Epidermal melanocyte (primary cell): ENCODE measurements around the gene ARSK.

ENCODE experiments used
- DNase-seq: peaks from one replicate; pipeline ENCODE4 v3.0.0; 2011; ENCODE audit warnings: low spot score; ENCODE audit not compliant: insufficient read length

Gene ARSK, protein sequence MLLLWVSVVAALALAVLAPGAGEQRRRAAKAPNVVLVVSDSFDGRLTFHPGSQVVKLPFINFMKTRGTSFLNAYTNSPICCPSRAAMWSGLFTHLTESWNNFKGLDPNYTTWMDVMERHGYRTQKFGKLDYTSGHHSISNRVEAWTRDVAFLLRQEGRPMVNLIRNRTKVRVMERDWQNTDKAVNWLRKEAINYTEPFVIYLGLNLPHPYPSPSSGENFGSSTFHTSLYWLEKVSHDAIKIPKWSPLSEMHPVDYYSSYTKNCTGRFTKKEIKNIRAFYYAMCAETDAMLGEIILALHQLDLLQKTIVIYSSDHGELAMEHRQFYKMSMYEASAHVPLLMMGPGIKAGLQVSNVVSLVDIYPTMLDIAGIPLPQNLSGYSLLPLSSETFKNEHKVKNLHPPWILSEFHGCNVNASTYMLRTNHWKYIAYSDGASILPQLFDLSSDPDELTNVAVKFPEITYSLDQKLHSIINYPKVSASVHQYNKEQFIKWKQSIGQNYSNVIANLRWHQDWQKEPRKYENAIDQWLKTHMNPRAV

DNA sequence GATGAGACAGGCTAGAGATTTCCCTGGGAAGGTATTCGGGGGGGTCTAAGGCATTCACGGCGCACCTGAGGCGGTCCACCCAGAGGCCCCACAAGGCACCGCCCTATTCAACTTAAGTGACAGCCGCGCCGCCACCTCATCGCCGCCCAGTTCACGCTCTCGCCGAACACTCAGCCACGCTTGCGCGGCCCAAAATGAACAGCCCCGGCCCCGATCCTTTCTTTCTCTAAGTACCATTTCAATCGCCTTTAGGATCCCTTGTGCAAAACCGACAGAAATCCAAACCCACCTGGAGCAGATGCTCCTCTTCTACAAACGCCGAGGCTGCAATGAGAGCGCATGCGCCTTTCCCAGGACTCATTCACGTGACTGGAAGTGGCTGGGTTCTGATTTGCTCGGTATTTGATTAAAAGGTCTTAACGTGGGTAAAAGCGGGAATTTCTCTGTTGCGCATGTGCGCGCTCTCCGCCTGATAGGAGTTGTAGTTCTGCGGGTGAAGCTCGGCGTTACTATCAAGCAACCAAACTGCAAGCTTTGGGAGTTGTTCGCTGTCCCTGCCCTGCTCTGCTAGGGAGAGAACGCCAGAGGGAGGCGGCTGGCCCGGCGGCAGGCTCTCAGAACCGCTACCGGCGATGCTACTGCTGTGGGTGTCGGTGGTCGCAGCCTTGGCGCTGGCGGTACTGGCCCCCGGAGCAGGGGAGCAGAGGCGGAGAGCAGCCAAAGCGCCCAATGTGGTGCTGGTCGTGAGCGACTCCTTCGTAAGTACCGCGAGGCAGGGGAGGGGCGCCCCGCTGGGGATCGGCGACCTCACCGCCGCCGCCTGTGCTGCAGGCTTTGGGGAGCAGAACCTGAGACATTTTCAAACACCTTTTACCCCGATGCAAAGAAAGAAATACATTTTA, at the start of gene ARSK, which contains the start of gene SKIC3:
TSS of gene ARSK (plus strand) at position 455 of the 902 bp plus-strand sequence. CDS start at position 633, 178 bp downstream.
TSS of gene SKIC3 (minus strand) at position 331 of the 902 bp plus-strand sequence. CDS start 7,827 bp downstream, outside the sequence.
- peak; percentile 83 for DNase-seq

DNA sequence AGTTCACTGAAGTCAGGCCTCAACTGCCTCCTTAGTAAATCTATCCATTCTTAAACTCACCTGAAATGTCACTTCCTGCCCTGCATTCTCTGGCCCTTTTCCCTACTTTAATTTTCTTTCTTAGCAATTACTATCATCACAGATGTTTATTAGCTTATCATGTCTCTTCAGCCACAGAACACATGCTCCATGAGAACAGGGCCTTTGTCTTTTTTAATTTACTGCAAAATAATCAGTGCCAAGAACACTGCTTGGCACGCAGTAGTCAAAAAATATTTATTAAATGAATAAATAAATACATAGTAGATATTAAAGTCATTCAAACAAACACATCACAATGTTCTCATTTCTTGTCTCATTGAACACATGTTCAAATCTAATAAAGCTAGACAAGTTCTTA, 46.4 kb upstream of the ARSK start:
- DNase-seq: no peak

DNA sequence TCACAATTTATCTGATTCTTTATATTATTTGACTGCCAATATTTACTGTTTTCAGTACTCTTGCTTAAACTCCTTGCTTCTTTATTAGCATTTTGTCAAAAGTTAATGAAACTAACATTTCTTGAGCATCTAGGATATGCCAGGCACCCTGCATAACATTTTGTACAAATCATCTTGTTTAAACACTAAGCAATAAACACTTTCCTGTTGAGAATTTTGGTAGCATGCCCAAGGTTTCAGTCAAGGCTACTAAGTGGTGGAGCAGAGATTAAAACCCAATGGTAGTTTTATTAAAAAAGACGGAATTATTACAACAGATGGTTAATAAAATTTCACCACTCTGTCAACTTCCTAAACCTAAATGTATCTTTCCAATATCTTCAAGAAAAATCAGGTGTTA, 43.3 kb upstream of the ARSK start:
- DNase-seq: no peak

DNA sequence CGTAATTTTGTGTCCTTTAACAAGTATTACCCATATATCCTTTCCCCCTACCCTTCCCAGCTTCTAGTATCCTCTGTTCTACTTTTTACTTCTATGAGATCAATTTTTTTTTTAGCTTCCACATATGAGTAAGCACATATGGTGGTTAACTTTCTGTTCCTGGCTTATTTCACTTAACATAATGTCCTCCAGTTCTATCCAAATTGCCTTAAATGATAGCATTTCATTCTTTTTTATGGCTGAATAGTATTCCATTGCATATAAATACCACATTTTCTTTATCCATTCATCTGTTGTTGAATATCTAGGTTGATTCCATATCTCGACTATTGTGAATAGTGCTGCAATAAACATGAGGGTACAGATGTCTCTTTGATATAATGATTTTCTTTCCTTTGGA, 36.5 kb upstream of the ARSK start:
- no peak for DNase-seq

DNA sequence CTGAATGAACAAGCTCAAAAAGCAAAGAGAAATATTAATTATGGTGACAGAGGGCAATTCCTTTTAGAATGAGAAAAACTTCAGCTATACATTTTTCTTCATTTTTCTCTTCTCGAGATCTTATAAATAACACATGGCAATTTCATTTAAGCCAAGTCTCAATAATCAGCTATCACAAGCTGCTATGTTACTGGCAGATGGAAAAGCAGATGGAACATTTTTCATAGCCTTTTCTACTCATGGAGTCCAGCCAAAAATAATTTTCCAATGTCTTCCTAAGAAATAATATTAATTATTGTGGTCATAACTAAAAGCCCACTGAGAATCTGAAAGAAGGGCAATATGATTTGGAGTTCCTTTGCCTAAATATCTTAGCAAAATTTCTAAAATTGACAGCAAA, 35.8 kb upstream of the ARSK start:
- no peak for DNase-seq

DNA sequence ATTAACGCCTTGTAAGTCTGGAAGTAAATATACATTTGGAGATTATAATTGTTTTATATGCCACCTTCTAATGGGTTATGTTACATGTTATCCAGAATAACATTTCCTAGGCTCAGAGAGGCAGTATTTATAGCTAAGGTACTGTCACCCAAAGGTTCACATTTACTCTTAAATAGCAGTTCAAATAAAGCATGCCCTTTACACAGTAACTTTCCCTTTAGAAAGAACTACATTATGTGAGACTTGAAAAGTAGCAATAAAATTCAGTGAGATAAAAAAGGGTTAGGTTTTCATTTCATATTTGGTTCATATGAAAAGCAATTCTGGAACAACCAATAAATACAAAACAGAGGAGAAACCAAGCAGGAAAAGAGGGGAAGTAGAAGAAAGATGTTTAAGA, 35.2 kb upstream of the ARSK start:
- DNase-seq: no peak

DNA sequence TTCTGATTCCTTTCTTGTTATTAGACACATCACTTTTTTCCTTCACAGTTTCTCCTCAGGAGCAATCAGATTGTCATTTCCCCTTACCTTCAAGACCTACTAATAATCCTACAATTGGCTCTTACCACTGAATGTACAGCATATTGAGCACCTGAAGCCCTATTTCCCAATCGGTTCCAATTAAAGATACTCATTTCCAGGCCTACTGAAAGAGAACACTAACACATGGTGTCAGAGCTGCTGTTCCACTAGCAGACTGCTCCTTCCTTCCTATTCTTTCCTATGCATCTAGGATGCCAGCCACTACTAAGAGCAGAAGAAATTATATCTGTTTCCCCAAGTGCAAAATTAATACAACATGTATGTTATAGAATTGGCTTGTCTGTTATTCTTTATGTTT, 34.7 kb upstream of the ARSK start:
- no peak for DNase-seq

DNA sequence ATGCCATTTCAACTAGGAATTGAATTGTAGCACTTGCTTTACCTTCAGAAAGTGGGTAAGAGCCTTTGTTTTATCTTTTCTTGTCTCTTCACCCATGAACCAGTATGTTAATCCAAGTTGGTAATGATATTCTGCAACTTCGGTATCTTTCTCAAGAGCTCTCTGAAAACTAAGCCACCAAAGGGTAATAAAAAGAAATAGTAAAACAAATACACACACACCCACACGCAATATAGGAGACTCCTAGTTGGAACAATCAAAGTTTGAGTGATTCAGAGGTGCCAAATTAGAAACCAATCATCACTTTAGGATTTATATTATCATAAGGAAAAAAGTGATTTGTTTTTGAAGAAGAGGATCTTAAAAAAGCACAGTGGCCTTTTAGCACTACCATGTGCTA, 30.5 kb upstream of the ARSK start:
- no peak for DNase-seq

DNA sequence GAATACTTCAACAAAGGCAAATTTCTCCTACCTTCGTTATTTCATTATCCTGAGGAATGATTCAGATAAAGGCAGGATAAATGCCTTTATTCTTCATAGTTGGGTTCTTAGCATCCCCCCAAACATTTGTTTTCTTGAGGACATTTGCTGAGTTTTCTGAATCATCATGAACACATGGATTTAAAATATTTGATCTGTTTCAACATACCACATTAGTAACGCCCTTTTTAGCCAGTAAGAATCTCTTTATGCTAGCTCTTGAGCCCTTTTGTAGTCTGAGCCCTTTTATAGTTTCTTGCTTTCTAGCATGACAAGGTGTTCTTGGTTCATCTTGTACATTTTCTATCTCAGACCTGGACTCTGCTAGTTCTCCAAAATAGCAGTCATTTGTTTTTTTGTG, 28.0 kb upstream of the ARSK start:
- no peak for DNase-seq

DNA sequence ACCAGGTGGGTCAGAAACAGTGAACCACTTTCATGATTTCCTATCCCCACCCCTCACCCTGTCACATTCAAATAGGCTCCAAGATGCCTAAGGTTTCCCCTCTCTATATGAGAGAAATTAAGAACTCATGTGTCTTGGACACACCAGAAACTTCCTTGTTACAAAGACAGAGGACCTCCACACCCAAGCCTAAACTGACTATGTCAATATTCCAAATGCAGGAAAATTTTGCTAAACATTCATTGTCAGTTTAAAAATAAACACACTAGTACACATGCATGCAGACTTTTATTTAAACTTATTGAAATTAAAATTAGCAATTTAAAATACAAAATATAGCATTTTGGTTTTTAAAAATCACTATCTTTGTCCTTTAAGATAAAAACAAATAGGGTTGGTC, 26.3 kb upstream of the ARSK start:
- DNase-seq: no peak

DNA sequence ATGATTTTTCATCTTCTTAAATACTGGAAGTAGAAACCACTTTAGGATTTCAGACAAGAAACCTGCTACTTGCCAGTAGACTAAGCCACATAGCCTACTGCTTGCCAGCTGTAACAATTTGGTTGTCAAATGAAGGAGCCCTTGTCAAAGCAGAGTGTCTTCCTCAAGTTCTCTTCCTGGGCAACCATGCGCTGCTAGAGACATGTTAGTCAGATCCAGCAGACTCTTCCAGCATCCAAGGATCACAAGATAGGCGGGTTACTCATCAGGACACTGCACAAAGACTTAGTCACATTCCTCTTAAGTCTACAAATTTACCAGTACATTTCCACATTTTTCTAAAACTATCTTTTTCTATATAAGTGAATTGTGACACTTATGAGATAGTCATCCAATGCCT, 24.5 kb upstream of the ARSK start:
- DNase-seq: no peak

DNA sequence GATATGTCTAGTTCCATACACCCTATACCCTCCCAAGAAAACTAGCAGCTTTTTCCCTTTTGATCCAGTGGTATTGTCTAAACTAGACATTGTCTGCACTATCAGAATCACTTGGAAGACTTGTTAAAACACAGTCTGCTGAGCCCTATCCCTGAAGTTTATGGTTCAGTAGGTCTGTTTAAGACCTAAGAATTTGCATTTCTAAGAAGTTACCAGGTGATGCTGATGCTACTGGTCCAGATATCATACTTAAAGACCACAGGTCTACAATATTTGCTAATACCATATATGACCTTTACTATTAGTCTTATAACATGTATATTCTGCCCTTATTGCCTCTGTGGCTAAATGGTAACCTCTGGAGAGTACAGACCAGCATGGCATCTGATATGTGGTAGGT, 23.4 kb upstream of the ARSK start:
- no peak for DNase-seq

DNA sequence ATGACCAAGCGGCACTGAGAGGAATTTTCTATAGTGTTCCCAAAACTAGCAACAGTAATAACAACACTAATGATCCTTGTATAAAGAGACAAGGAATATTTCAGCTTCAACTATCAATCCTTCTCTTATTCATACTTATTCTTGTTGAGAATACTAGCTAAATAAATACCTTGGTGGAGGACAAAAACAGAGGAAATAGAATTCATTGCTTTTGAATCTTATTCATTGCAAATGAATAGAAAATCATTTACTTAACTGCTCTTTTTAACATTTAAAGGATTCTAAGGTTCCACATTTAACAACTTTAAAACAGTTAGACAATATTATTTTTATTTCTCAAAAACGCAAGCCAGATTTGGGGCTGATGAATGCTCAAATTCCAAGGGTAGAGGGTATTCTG, 22.5 kb upstream of the ARSK start:
- DNase-seq: no peak

DNA sequence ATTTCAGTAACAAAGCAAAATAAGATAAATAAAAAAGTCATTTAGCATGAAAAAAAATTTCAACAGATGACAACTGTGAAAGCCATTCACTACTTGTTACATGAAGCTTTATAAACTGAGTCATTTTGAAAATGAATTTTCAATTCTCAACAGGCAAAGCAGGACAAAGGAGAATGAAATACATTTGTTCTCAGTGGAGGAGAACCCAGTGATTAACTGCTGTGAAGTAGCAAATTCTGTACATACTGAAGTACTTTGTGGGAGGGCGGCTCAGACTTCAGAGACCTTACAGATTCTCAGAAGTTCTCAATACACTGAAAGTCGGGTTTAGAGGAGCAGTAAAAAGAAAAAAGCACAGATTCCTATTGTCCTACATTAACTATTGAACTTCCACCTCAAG, 21.8 kb upstream of the ARSK start:
- no peak for DNase-seq

DNA sequence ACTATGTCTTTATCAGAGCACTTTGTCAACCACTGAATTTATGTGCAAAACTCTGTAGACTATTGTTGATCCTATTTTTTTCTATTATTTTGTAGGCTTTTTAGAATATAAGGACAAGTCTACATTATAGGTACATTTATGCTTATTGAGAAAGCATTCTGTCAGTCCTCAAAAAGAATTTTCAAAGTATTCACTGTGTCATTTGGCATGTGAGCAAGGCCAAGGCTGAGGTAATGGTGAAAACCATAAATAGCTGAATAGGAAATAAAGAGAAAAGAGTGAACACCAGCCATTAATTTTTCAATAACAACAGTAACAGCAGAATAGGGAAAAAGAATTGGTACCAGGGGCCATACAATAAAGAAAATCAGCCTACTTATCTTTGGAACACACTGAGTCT, 21.1 kb upstream of the ARSK start:
- no peak for DNase-seq

DNA sequence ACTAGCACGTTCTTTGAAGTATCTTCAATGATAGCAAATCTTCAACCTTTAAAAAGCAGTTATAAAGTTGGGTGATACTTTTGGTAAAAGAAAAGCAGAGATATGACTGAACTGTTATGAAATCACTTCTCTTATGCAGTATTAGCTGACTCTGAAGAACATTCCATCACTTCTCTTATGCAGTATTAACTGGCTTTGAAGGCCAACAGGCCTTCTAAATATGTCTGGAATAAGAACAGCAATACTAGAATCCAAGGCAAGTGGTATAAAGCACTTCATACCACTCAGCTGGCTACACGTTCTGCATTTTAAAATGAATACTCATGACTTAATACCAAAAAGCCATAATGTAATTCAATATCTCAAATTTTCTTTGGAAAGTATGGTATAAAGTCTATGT, 17.4 kb upstream of the ARSK start:
- no peak for DNase-seq

DNA sequence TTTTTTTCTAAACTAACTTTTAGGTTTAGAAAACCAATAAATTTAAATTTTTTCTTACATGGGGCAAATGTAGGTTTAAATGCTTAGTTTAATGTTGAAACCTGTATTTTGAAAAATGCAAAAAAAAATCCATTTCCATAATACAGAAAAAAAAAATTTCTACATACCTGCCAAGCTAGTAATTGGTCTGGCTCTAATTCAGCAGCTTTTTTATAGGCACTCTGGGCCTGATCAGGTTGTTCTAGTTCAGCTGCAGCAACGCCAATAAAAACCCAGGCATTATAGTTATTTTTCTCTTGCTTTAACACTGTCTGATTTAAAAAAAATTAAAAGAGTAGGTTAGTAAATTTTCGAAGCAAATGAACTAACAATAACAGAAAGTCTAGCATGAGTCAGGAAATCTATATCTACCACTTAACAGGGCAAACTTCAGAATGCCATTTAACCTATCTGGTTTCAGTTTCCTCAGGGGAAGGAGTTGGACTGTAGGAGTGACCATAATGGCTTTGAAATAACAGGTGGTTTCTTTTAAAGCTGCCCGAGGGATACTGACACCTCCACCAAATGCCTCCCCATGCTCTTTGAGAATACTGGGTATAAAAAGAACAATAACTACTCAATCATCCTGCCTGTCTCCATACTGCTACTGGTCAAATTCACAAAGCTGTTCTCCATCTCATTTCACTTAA, 11.7 kb upstream of the ARSK start:
- DNase-seq: no peak

DNA sequence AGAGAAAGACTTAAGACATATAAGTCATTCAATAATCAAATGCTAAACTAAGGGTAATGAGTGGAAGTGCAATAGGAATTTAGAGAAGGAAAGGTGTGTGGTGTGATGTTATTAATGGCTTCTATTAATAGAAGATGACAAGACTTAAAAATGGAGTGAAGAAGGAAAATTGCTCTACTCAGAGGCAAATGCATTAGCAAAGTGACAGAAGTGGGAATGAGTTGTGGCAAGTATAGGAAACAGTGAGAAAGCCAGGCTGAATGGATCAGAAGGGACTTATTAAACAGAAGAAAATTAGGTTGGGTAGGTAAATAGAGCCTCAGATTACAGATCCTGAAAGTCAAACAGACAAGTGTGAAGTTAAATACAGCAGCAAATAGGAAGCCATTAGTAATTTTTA, 5.9 kb upstream of the ARSK start:
- DNase-seq: no peak

DNA sequence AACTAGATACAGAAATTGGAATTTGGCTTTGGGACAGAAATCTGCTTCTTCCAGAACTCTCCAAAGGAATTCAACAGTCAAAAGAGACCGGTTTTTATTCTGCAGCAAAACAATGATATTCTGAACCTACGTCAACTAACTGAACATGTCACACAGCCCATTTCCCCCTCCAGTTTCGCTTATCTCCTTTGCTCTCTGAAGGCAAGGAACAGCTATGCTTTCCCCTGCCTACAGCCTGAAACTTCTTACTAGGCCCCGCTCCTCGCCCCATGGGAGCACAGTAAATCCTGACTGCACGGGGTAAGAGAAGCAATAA, 612 bp upstream of the ARSK start:
- DNase-seq: no peak

DNA sequence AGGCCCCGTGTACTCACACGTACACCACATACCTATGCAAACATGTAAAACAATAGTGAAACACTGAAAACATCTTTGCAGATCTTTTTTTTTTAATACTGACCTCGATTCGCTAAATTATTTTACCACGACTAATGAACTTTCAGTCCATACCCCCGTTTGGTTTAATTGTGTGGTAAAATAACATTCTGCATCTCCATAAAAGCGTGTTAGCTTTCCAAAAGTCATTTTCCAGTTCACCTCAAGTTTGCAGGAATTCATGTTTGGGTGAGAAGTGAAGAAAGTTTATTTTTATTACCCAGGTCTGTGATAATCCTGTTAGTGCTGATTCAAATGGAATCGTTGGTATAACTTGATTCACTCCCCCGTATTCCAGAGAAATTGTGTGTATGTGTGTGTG, 652 bp downstream of the ARSK start:
- no peak for DNase-seq

DNA sequence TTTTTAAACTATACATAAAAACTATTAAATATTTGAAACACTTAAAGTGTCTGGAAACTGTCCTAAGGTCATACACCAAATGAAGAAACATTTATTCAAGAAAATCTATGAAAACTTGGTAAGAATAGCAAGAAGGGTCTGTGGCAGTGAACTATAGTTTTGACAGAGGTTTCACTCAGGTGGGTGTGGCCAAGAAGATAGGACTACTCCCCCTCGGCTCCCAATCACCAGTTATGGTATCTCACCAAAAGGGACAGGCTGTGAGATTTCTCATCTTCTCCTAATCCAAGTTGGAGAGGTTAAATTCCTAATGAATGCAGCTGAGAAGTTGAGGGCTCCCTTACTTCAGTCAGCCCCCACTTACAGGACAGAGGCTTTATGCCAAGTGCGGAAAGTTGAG, 2.9 kb downstream of the ARSK start:
- DNase-seq: no peak

DNA sequence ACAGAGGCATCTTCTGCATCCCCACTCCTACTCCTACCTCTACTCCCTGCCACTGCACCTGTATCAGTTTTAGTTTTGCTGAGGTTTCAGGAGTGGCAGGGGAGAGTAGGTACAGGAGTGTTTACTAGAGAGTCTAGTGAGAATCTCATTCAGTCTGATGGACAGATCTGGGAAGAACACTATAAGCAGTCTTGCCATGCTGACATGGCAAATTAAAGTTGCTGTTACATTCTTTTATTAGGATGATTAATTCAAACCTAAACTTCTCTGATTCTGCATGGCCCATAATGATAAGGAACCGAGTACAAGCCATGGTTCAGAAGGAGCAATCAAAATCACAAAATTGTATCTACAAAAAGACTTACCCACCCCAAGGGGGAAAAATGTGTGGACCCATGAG, 7.4 kb downstream of the ARSK start:
- DNase-seq: no peak
